ENCODE results near the gene DCAF8. TPM values are rescaled to one million over a fixed set of nuclear protein-coding genes. Genes with fewer than 3 reads are reported as not detected.

Gene DCAF8
- total RNA-seq, 2 donors from 2014 or later, result 103 to 121 TPM

- no peak for DNase-seq (ENCODE audit: low spot score)
- no peaks in the 10 kb centered on the region for H3K9me3 ChIP-seq
- H3K4me3 ChIP-seq, result no peak overlapping the region
- TF ChIP-seq, protein P1, sequence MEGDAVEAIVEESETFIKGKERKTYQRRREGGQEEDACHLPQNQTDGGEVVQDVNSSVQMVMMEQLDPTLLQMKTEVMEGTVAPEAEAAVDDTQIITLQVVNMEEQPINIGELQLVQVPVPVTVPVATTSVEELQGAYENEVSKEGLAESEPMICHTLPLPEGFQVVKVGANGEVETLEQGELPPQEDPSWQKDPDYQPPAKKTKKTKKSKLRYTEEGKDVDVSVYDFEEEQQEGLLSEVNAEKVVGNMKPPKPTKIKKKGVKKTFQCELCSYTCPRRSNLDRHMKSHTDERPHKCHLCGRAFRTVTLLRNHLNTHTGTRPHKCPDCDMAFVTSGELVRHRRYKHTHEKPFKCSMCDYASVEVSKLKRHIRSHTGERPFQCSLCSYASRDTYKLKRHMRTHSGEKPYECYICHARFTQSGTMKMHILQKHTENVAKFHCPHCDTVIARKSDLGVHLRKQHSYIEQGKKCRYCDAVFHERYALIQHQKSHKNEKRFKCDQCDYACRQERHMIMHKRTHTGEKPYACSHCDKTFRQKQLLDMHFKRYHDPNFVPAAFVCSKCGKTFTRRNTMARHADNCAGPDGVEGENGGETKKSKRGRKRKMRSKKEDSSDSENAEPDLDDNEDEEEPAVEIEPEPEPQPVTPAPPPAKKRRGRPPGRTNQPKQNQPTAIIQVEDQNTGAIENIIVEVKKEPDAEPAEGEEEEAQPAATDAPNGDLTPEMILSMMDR (IDR thresholded peaks at IDR 0.05), result no peak
- H3K27me3 ChIP-seq, result no peaks in the 10 kb centered on the region
- H3K27ac ChIP-seq, result no peak overlapping the region
- H3K36me3 ChIP-seq, result no peaks in the 10 kb centered on the region
- no peaks in the 10 kb centered on the region for H3K4me1 ChIP-seq
Measured at GRCh38 chr1:160271025-160271424, 8.7 kb upstream of the DCAF8 start.

DNA sequence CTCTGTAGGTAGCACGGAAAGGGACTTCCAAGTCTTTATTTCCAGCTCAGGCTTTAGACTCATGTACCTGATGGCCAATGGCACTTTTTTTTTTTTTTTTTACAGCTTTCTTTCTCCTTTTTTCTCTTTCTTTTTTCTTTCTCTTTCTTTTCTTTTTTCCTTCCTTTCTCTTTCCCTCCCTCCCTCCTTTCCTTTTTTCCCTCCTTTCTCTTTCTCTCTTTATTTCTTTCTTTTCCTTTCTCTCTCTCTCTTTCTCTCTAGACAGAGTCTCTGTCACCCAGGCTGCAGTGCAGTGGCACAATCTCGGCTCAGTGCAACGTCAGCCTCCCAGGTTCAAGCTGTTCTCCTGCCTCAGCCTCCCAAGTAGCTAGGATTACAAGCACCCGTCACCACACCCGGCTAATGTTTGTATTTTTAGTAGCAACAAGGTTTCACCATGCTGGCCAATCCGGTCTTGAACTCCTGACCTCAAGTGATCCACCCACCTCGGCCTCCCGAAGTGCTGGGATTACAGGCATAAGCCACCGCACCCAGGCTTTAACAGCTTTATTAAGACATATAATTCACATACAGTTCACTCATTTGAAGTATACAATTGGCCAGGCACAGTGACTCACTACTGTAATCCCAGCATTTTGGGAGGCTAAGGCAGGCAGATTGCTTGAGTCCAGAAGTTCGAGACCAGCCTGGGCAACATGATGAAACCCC, 5.1 kb upstream of the DCAF8 start:
- no peak overlapping the region for H3K27ac ChIP-seq
- no peaks in the 10 kb centered on the region for H3K36me3 ChIP-seq
- H3K4me1 ChIP-seq, result peaks cover 0 to 5% of the 10 kb centered on the region in 2 donors
- H3K4me3 ChIP-seq, result no peak overlapping the region
- TF ChIP-seq, protein P1 (IDR thresholded peaks at IDR 0.05), result no peak
- DNase-seq (ENCODE audit: low spot score), result no peak
- H3K27me3 ChIP-seq, result no peaks in the 10 kb centered on the region
- H3K9me3 ChIP-seq, result no peaks in the 10 kb centered on the region

- DNase-seq (ENCODE audit: low spot score), result no peak
- TF ChIP-seq, protein P1 (IDR thresholded peaks at IDR 0.05), result no peak
- Histone ChIP-seq H3K4me3 (no peak overlapping the region), H3K9me3 (no peaks in the 10 kb centered on the region), H3K36me3 (no peaks in the 10 kb centered on the region), H3K4me1 (peaks cover 0 to 21% of the 10 kb centered on the region in 2 donors), H3K27me3 (no peaks in the 10 kb centered on the region), H3K27ac (no peak overlapping the region)
Measured at GRCh38 chr1:160264795-160265307, 2.5 kb upstream of the DCAF8 start.

DNA sequence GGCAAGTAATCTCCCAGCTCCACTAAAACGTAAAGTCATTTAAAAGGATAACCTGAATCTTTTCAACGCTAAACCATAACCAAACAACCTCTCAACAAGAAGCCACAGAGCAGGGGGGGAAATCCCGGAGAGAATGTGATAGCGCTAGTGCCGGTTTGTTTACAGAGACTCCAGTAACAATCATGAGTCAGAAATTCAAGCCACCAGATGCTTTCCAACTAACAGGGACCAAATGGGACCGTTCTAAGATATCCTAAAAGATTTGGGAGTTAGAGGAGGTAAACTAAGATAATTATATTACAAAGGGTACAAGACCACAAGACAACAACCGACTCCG, 825 bp downstream of the DCAF8 start:
- H3K9me3 ChIP-seq, result no peaks in the 10 kb centered on the region
- DNase-seq (ENCODE audit: low spot score), result peak; percentile 67
- H3K4me3 ChIP-seq, result peak overlapping the region; percentile 69 to 83
- no peaks in the 10 kb centered on the region for H3K27me3 ChIP-seq
- H3K36me3 ChIP-seq, result no peaks in the 10 kb centered on the region
- TF ChIP-seq, protein P1 (IDR thresholded peaks at IDR 0.05), result no peak
- peak overlapping the region; percentile 96 to 99 for H3K27ac ChIP-seq
- peaks cover 0 to 48% of the 10 kb centered on the region in 2 donors for H3K4me1 ChIP-seq

DNA sequence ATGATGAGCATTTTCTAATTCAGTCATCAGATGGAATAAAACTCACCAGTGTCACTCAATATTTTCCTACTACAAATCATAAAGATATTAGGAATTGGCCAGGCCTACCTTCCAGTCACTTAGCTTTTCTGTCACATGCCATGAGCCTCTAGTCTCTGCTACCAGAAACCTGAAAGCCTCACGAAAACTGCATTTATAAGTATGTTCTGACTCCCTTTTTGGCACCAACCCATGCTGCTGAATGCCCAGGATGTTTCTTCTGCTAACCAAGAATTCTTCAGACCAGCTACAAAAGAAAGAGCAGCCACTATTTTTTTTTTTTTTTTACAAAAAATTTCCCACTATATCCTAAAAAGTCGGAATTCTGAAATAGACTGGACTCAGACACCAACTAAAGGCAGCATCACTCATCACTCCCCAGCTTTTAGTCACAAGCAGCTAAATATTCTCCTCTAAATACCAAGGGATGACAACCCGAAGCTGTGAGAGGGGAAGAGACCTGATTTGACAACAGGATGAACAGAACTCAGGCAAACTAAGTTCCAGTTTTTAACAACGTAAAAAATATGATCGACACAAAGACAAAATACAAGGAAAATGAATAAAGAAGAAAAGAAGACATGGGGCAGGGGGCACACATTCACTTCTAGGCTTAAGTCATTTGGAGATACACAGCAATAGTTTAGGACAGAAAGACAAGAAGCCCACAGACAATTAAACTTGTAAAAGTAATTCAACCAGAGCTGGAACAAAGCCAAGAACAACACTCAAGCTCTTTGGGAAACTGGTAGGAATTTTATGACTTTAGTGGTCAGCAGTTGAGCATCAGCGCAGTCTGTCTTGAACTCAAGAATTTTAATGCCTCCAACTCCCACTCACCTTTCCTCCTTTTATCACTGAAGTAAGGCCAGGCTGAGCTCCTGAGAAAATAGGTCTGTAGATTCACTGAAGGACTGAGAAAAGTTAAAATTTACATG, 1.7 kb downstream of the DCAF8 start:
- H3K27ac ChIP-seq, result peak overlapping the region; percentile 96 to 99
- no peaks in the 10 kb centered on the region for H3K9me3 ChIP-seq
- no peaks in the 10 kb centered on the region for H3K36me3 ChIP-seq
- H3K27me3 ChIP-seq, result no peaks in the 10 kb centered on the region
- peak overlapping the region; percentile 69 to 83 for H3K4me3 ChIP-seq
- H3K4me1 ChIP-seq, result peaks cover 0 to 50% of the 10 kb centered on the region in 2 donors
- TF ChIP-seq, protein P1 (IDR thresholded peaks at IDR 0.05), result no peak
- DNase-seq (ENCODE audit: low spot score), result no peak

Data from right atrium auricular region (tissue), 2 donors.